KOPT-K1 (cell line): ENCODE data around the gene DIAPH2.
"Not testable (repeated sequence)": the region's sequence is repeated elsewhere in the genome, so short reads cannot be mapped to it uniquely, and the experiment has no call there.

ENCODE experiments used
- H3K27ac ChIP-seq: fragments of 200-600 bp; sonication (generic); 2 replicates; pipeline ENCODE4 v1.5.1; 2016; ENCODE audit warnings: antibody characterized with exemption, mild to moderate bottlenecking, low read depth, low read length; ENCODE audit not compliant: poor library complexity, severe bottlenecking
- H3K36me3 ChIP-seq: fragments of 200-600 bp; sonication (generic); 2 replicates; pipeline ENCODE4 v1.5.1; 2017; ENCODE audit warnings: antibody characterized with exemption, mild to moderate bottlenecking, low read length, moderate library complexity; ENCODE audit not compliant: insufficient read depth
- H3K9me3 ChIP-seq: fragments of 200-600 bp; sonication (generic); 2 replicates; pipeline ENCODE4 v1.5.1; 2017; ENCODE audit warnings: antibody characterized with exemption, low read length, mild to moderate bottlenecking; ENCODE audit not compliant: insufficient read depth, poor library complexity, severe bottlenecking

Gene DIAPH2

DNA sequence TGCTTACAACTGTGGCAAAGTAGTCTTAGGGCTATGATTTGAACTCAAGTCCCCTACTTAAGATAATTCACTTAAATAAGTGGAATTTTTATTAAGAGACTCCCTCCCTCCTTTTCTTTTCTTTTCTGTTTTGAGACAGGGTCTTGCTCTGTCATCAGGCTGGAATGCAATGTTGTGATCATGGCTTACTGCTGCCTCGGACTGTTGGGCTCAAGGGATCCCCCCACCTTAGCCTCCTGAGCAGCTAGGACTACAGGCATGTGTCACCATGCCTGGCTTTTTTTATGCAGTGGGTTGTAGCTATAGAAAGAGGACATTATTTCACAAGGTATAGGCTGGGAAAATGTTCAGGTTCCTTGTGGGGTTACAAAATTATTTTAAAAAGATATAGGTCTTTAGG, 19.2 kb downstream of the DIAPH2 start:
- no peak overlapping the region for H3K27ac ChIP-seq
- no peaks in the 10 kb centered on the region for H3K9me3 ChIP-seq
- H3K36me3 ChIP-seq: no peaks in the 10 kb centered on the region

DNA sequence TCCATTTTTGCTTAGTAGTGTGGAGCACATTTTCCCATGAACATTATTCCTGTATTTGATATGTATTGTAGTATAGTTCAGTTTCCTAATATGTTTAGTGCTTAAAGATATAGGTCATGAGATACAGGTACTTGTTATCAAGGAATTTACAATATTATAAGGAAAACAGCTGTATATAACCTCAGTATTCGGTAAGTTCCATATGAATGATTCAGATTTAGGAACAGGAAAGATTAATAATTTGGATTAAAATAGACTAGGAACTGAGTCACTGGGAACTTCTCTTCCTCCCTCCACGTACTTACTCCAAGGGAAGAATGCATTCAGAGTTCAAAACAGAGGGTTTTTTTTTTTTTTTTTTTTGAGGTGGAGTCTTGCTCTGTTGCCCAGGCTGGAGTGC, 20.0 kb downstream of the DIAPH2 start:
- Histone ChIP-seq H3K9me3 (no peaks in the 10 kb centered on the region), H3K27ac (no peak overlapping the region), H3K36me3 (no peaks in the 10 kb centered on the region)

DNA sequence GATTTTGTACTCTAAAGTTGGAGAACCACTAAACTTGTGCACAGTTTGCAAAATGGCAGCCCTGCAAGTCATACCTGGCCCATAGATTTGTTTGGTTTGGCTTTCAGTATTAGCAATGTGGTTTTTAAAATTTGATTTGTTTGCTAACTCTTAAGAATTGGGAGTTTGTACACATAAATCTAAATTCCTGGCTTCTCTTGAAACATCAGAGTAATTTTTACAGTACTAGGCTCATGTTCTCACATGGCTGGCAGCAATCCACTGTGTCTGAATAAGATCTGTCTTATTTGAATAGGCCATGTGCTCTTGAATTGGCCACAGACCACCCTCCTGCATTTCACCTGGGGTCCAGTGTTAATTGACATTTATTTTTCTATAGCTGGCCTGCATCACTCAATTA, 21.3 kb downstream of the DIAPH2 start:
- Histone ChIP-seq H3K9me3 (no peaks in the 10 kb centered on the region), H3K27ac (no peak overlapping the region), H3K36me3 (no peaks in the 10 kb centered on the region)

DNA sequence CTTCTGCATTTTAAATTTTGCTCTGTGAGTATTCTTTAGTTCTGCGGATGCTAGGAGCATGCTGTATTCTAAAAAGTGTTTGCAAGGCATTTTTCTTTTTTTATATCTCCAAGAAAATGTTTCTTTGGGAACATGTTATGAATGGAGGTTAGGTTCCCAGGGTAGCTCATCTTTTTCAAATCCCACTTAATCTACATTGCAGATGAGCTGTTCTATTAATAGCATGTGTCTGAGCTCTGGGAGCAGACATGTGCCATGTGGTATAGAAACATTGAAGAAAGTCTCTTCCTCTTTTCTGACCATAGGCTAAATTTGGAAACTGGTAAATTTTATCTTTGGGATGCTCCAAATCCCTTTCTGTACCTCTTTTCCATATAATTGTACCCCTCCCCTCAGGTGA, 23.2 kb downstream of the DIAPH2 start:
- Histone ChIP-seq H3K9me3 (no peaks in the 10 kb centered on the region), H3K36me3 (no peaks in the 10 kb centered on the region), H3K27ac (no peak overlapping the region)

DNA sequence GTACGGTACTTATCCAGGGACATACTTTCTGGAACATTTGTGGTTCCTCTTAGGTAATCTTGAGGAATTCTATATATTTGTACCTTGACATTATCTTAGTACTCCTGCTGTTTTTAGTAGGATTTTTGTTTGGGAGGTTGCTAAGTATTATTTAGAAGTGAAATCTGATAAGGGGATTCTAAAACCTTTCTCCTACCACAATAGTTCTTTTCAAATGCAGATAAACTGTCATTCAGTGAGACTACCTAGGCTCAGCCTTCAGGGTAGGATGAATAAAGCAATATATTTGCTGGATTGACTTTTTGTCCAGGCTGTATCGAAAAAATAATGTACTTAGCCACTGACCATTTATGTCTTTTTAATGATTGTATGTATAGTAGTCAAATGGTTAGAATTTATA, 25.4 kb downstream of the DIAPH2 start:
- no peak overlapping the region for H3K27ac ChIP-seq
- no peaks in the 10 kb centered on the region for H3K36me3 ChIP-seq
- H3K9me3 ChIP-seq: no peaks in the 10 kb centered on the region

DNA sequence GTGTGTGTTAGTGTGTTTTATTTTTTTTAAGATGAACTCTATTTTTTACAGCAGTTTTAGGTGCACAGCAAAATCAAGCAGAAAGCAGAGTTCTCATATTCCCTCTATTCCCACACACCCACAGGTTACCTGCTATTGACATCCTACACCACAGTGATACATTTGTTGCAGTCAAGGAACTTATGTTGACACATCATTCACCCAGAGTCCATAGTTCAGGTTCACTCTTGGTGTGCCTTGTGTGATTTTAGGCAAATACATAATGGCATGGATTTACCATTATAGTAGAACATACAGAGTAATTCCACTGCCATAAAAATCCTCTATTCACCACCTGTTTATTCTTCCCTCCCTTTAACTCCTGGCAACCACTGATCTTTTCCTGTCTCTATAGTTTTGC, 28.7 kb downstream of the DIAPH2 start:
- H3K9me3 ChIP-seq: no peaks in the 10 kb centered on the region
- H3K27ac ChIP-seq: no peak overlapping the region
- H3K36me3 ChIP-seq: no peaks in the 10 kb centered on the region

DNA sequence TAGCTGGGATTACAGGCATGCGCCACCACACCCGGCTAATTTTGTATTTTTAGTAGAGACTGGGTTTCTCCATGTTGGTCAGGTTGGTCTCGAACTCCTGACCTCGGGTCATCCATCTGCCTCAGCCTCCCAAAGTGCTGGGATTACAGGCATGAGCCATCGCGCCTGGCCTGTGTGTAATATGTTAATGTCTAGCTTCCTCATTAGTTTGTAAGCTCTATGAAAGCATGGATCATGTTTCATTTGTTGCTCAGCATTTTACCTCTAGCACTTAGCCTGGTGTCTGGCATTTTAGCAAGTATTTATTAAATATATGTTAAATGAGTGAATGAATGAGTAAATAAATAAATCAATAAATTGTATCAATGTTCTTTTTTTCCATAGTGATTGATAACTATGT, 29.8 kb downstream of the DIAPH2 start:
- not testable (repeated sequence) for H3K36me3 ChIP-seq, H3K27ac ChIP-seq, H3K9me3 ChIP-seq

DNA sequence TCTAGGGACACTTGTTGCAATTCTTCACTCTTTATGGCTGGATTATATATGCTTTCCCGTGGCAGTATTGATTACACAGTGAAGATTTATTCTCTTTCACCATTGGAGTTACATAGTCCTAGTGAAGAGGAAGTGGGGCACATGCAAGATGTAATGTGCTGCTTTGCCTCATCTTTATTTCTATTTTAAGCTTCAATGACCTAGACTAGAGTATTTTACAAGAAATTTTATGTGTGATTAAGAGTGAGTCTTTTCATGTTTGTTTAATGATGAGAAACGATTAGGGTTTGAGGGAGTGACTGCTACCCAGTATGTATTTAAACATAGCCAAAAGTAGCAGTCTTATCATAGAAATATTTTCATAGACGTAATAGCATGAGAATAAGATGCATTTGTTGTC, 30.8 kb downstream of the DIAPH2 start:
- H3K36me3 ChIP-seq: no peaks in the 10 kb centered on the region
- no peak overlapping the region for H3K27ac ChIP-seq
- peaks cover 7% of the 10 kb centered on the region for H3K9me3 ChIP-seq

DNA sequence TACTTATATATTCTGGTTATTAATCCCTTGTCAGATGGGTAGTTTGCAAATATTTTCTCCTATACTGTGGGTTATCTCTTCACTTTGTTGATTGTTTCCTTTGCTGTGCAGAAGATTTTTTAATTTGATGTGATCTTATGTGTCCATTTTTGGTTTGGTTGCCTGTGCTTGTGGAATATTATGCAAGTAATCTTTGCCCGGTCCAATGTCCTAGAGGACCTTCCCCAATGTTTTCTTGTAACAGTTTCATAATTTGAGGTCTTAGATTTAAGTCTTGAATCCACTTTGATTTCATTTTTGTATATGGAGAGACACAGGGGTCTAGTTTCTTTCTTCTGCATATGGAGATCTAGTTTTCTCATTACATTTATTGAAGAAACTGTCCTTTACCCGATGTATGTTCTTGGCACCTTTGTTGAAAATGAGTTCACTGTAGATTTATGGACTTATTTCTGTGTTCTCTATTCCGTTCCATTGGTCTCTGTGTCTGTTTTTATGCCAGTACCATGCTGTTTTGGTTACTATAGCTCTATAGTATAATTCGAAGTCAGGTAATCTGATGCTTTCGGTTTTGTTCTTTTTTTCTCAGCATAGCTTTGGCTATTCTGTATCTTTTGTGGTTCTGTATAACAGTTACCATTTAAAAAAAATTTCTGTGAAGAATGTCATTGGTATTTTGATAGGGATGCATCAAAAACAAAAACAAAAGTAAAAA, 34.7 kb downstream of the DIAPH2 start:
- H3K9me3 ChIP-seq: peaks cover 7% of the 10 kb centered on the region
- no peaks in the 10 kb centered on the region for H3K36me3 ChIP-seq
- no peak overlapping the region for H3K27ac ChIP-seq

DNA sequence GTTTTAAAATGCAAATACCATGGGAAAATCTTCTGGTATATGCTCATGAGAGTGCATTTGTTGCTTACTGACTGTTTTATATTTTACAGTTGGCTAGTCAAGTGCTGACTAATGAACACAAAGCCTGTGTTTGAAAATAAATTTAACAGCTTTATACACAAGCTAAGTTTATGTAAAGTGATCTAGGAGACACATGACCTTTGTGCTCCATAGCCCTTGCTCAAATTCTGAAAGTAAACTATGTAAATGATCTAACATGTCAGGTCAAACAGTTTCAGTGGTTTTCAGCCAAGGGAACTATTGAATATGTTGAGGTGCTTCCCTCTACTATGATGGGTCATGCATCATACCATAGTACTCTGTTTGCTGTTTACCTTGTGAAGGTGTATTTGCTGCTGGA, 36.7 kb downstream of the DIAPH2 start:
- Histone ChIP-seq H3K27ac (no peak overlapping the region), H3K36me3 (no peaks in the 10 kb centered on the region), H3K9me3 (peaks cover 7% of the 10 kb centered on the region)

DNA sequence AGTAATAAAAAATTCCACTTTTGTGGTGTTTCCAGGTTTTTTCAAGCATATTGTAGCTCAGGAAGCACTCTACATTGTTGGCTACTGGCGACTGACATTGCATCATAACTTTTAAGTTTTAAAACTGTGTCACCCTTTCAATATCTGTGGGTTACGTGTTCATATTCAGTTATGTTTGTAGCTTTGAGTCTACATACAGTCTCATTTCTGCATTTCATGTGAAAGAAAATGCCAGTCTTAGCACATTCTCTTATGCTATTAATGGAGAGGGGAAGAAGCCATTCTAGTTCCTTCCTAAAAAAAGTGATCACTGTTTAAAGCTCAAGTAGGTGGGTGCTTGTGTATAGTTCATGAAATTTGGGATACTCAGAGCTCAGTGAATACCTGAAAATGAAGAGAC, 38.1 kb downstream of the DIAPH2 start:
- Histone ChIP-seq H3K9me3 (peaks cover 7% of the 10 kb centered on the region), H3K27ac (no peak overlapping the region), H3K36me3 (no peaks in the 10 kb centered on the region)

DNA sequence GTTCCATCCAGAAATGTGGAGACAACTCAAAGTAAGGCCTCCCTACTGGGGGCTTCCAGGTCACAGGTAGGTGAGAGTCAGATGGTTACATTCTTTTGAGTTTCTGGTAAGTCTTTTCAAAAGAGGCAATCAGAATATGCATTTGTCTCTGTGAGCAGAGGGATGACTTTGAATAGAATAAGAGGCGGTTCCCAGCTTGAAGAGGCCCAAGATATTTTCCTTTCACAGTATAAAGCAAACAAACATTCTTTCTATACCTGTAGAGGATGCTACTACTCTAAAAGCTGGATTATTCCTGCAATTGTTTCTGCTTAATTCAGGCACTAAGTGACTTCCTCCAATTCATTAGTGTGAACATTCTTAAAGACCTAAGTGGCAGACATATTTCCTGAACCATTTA, 44.4 kb downstream of the DIAPH2 start:
- no peaks in the 10 kb centered on the region for H3K9me3 ChIP-seq
- no peaks in the 10 kb centered on the region for H3K36me3 ChIP-seq

DNA sequence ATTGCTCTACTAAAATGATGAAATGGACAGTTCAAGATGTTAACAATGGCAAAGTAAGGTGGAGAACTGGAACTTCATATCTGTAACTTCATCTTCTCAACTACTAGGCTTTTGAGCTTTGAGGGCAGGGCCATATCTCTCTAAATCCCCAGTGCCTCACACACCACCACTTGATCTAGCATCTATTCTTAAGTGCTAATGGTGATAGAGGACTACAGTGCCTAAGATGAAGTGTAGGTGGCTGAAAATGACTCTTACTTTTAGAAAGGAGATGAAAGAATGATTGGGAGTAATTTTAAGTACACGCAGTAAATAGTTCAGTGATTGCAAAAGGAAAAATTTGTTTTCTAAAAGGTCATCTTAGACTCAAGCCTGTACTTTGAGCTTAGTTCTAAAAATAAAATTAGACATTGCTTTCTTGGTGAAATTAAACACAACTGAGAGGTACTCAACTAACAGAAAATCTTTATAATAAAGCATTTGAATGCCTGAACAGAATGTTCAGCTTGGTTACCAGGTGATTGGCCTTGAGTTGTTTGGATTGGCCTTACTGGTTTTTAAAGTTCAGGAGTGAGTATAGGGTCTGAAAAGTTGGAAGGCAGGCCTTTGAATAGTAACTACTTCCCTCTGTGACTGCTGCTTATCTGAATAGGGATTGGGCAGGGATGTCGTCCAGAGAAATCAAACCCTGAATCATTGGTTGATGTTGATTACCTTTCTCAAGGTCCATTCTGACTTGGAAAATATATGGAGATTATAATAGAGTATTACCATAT, 45.4 kb downstream of the DIAPH2 start:
- Histone ChIP-seq H3K9me3 (no peaks in the 10 kb centered on the region), H3K36me3 (no peaks in the 10 kb centered on the region), H3K27ac (no peak overlapping the region)

More for the DNA sequence above, 44.4 kb downstream of the DIAPH2 start:
- H3K27ac ChIP-seq: no peak overlapping the region

DNA sequence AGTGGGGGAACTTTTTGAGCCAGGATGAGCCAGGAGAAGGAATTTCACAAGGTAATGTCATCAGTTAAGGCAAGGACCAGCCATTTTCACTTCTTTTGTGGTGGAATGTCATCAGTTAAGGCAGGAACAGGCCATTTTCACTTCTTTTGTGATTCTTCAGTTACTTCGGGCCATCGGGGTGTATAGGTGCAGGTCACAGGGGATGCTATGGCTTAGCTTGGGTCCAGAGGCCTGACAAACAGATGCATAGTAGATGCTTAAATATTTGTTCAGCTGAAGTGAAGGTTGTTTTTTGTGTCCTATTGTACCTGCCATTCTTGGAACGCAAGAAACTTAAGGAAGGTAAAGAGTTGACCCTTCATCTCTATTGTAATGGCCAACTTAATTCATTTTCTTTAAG, 46.4 kb downstream of the DIAPH2 start:
- not testable (repeated sequence) for H3K9me3 ChIP-seq, H3K27ac ChIP-seq, H3K36me3 ChIP-seq

DNA sequence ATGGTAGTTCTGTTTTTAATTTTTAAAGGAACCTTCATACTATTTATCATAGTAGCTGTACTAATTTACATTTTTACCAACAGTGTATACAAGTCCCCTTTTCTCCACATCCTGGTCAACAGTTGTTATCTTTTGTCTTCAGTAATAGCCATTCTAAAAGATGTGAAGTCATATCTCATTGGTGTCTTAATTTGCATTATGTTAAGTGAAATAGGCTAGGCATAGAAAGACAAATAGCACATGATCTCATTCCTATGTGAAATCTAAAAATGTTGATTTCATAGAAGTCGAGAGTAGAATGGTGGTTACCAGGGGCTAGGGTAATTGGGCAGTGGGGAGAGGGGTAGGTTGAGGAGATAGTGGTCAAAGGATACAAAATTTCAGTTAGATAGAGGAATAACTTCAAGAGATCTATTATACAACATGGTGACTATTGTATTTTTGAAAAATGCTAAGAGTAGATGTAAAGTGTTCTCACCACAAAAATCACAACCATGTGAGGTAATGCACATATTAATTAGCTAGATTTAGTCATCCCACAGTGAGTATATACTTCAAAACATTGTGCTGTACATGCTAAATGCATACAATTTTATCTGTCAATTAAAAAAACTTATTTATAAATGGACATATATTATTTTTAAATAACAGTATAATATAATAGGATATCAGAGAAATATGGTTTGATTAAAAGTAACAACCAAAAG, 58.9 kb downstream of the DIAPH2 start:
- Histone ChIP-seq H3K36me3 (no peaks in the 10 kb centered on the region; the same call in 1 of the 2 replicates), H3K9me3 (no peaks in the 10 kb centered on the region), H3K27ac (no peak overlapping the region)
